HCT116 (cell line): ENCODE results near the gene RHCE. TPM values are rescaled to one million over a fixed set of nuclear protein-coding genes. Genes with fewer than 3 reads are reported as not detected.

Experiments
- ATAC-seq: fragments of 200-7000 bp; cut with Tn5 transposase; 2 replicates; pipeline ENCODE4 v1.9.1; 2020; ENCODE audit warnings: mild to moderate bottlenecking, moderate library complexity
- BruUV-seq: library from RNA; stranded (reverse); fragments of 400-500 nt; replicated peaks from 2 replicates; lab custom pipeline; 2021; lab: Mats Ljungman, UMichigan
- CTCF ChIA-PET: fragments of 300-600 bp; sonication (Branson Sonifier 250); formaldehyde crosslinking; loops from one replicate; lab custom pipeline; 2021; ENCODE audit warnings: antibody characterized with exemption; lab: Charles Lee
- POLR2A ChIA-PET: fragments of 300-600, 350-600 bp; sonication (Branson Sonifier 250); formaldehyde crosslinking; loops from one replicate; lab custom pipeline; 2021; ENCODE audit warnings: antibody characterized with exemption; lab: Charles Lee
- RAD21 ChIA-PET, 2 experiments: fragments of 300-600 bp; sonication (Branson Sonifier 250); formaldehyde crosslinking; loops; one replicate each; lab custom pipeline; 2023; ENCODE audit warnings: low total read pairs in 2 of 2; ENCODE audit not compliant: uncharacterized antibody in 2 of 2, unreplicated experiment in 2 of 2, low non-redundant PET in 1 of 2; lab: Charles Lee
- DNase-seq: peaks from one replicate; pipeline ENCODE4 v3.0.0-alpha.2; 2010; ENCODE audit warnings: low read depth, low spot score
- H2AFZ ChIP-seq: fragments of 200-600 bp; shearing (Covaris generic), sonication (generic); 2 replicates; pipeline ENCODE4 v1.6.1; 2017; ENCODE audit warnings: low read depth, mixed run types, mixed read lengths, antibody characterized with exemption, low read length; ENCODE audit not compliant: poor library complexity, severe bottlenecking
- H3K27ac ChIP-seq: 2 replicates; pipeline ENCODE4 v1.5.1; 2012; ENCODE audit warnings: low read depth, low read length
- H3K27me3 ChIP-seq: fragments of 200-600 bp; sonication (generic); 2 replicates; pipeline ENCODE4 v1.6.1; 2016; ENCODE audit warnings: mixed run types, low read length, mixed read lengths; ENCODE audit not compliant: insufficient read depth
- H3K36me3 ChIP-seq, 2 experiments: fragments of 200-500 bp in 1 of 2; fragments of 200-600 bp in 1 of 2; sonication (Bioruptor generic) in 1 of 2; sonication (generic) in 1 of 2; 2 replicates each; pipeline versions ENCODE4 v1.5.1 to v1.6.1; 2014 to 2016; ENCODE audit warnings: low read length in 2 of 2, inconsistent platforms in 1 of 2, mixed read lengths in 1 of 2, mixed run types in 1 of 2; ENCODE audit not compliant: insufficient read depth in 2 of 2, control insufficient read depth in 1 of 2
- H3K4me1 ChIP-seq, 2 experiments: fragments of 200-600 bp in 1 of 2; sonication (generic) in 1 of 2; 2 replicates each; pipeline versions ENCODE4 v1.5.1 to v1.6.1; 2012 to 2017; ENCODE audit warnings: low read length in 2 of 2, inconsistent platforms in 1 of 2, mild to moderate bottlenecking in 1 of 2, mixed read lengths in 1 of 2, mixed run types in 1 of 2, moderate library complexity in 1 of 2; ENCODE audit not compliant: insufficient read depth in 2 of 2, control insufficient read depth in 1 of 2
- H3K4me2 ChIP-seq: fragments of 200-600 bp; sonication (generic); 2 replicates; pipeline ENCODE4 v1.6.1; 2017; ENCODE audit warnings: mixed run types, low read length, mixed read lengths
- H3K4me3 ChIP-seq, 2 experiments: fragments of 200-600 bp in 1 of 2; sonication (generic) in 1 of 2; replicated peaks in 1 of 2; 2 replicates each; pipeline ENCODE4 v1.5.1; 2011 to 2016; ENCODE audit warnings: low read length in 2 of 2, control low read depth in 1 of 2, low read depth in 1 of 2, mild to moderate bottlenecking in 1 of 2, mixed read lengths in 1 of 2, mixed run types in 1 of 2
- H3K79me2 ChIP-seq: fragments of 200-600 bp; sonication (generic); 2 replicates; pipeline ENCODE4 v1.6.1; 2017; ENCODE audit warnings: mild to moderate bottlenecking, mixed run types, low read length, moderate library complexity, mixed read lengths; ENCODE audit not compliant: insufficient read depth
- H3K9ac ChIP-seq: fragments of 200-600 bp; sonication (generic); 2 replicates; pipeline ENCODE4 v1.6.1; 2016; ENCODE audit warnings: low read length, mixed read lengths
- H3K9me2 ChIP-seq: fragments of 200-600 bp; sonication (generic), shearing (Covaris generic); 2 replicates; pipeline ENCODE4 v1.6.1; 2017; ENCODE audit warnings: mixed run types, mild to moderate bottlenecking, moderate library complexity; ENCODE audit not compliant: insufficient read depth
- H3K9me3 ChIP-seq, 2 experiments: fragments of 200-500 bp in 1 of 2; fragments of 200-600 bp in 1 of 2; sonication (Bioruptor generic) in 1 of 2; sonication (generic) in 1 of 2; 2 replicates each; pipeline ENCODE4 v1.6.1; 2014 to 2017; ENCODE audit warnings: low read length in 2 of 2, mixed read lengths in 2 of 2, inconsistent platforms in 1 of 2, low read depth in 1 of 2, mild to moderate bottlenecking in 1 of 2, mixed run types in 1 of 2, moderate library complexity in 1 of 2; ENCODE audit not compliant: control insufficient read depth in 1 of 2, insufficient read depth in 1 of 2
- H4K20me1 ChIP-seq: fragments of 200-600 bp; sonication (generic), shearing (Covaris generic); 2 replicates; pipeline ENCODE4 v1.6.1; 2017; ENCODE audit warnings: mixed run types, mild to moderate bottlenecking, moderate library complexity; ENCODE audit not compliant: insufficient read depth
- ATF3 ChIP-seq: IDR thresholded peaks from 2 replicates; pipeline ENCODE4 v1.6.1; 2012
- CBX3 ChIP-seq: IDR thresholded peaks from 2 replicates; pipeline ENCODE4 v1.6.1; 2012; ENCODE audit warnings: low read depth
- CTCF ChIP-seq, 3 experiments: fragments of 200-600 bp in 1 of 3; sonication (generic) in 1 of 3; IDR thresholded peaks in 2 of 3; conservative IDR thresholded peaks in 1 of 3; 2 replicates each; pipeline ENCODE4 v1.5.1; 2012 to 2017; ENCODE audit warnings: low read depth in 2 of 3, low read length in 2 of 3, antibody characterized with exemption in 1 of 3, borderline replicate concordance in 1 of 3, control low read depth in 1 of 3, mild to moderate bottlenecking in 1 of 3, mixed read lengths in 1 of 3, mixed run types in 1 of 3, moderate library complexity in 1 of 3; ENCODE audit not compliant: insufficient read depth in 1 of 3
- EGR1 ChIP-seq: IDR thresholded peaks from 2 replicates; pipeline ENCODE4 v1.6.1; 2012; ENCODE audit warnings: low read depth
- EZH2 ChIP-seq: fragments of 200-600 bp; sonication (generic); IDR thresholded peaks from 2 replicates; pipeline ENCODE4 v1.6.1; 2017; ENCODE audit warnings: antibody characterized with exemption, mixed run types
- EZH2phosphoT487 ChIP-seq: fragments of 200-600 bp; IDR thresholded peaks from 2 replicates; pipeline ENCODE4 v1.6.1; 2018; ENCODE audit warnings: antibody characterized with exemption, borderline replicate concordance
- JUND ChIP-seq: IDR thresholded peaks from 2 replicates; pipeline ENCODE4 v1.6.1; 2012
- POLR2AphosphoS5 ChIP-seq: IDR thresholded peaks from 2 replicates; pipeline ENCODE4 v1.6.1; 2011; ENCODE audit warnings: mild to moderate bottlenecking, low read depth, low read length, moderate library complexity
- RAD21 ChIP-seq: IDR thresholded peaks from 2 replicates; pipeline ENCODE4 v1.6.1; 2012; ENCODE audit warnings: low read depth, mild to moderate bottlenecking
- REST ChIP-seq: IDR thresholded peaks from 2 replicates; pipeline ENCODE4 v1.6.1; 2012; ENCODE audit warnings: low read depth
- SIN3A ChIP-seq: IDR thresholded peaks from 2 replicates; pipeline ENCODE4 v1.6.1; 2012; ENCODE audit warnings: low read depth
- SP1 ChIP-seq: IDR thresholded peaks from 2 replicates; pipeline ENCODE4 v1.6.1; 2012; ENCODE audit warnings: low read depth
- SRF ChIP-seq: IDR thresholded peaks from 2 replicates; pipeline ENCODE4 v1.6.1; 2012; ENCODE audit warnings: low read depth
- TCF7L2 ChIP-seq: IDR thresholded peaks from 2 replicates; pipeline ENCODE4 v1.7.0; 2011; ENCODE audit warnings: borderline replicate concordance, inconsistent platforms; ENCODE audit not compliant: insufficient read depth, insufficient read length; ENCODE audit errors: extremely low read depth
- YY1 ChIP-seq: IDR thresholded peaks from 2 replicates; pipeline ENCODE4 v1.6.1; 2011; ENCODE audit warnings: low read length, low read depth, moderate library complexity, mild to moderate bottlenecking; ENCODE audit not compliant: insufficient replicate concordance; ENCODE audit errors: extremely low read depth
- ZBTB33 ChIP-seq: IDR thresholded peaks from 2 replicates; pipeline ENCODE4 v1.6.1; 2011; ENCODE audit warnings: mild to moderate bottlenecking, low read length, moderate library complexity; ENCODE audit not compliant: insufficient replicate concordance; ENCODE audit errors: extremely low read depth
- ZNF274 ChIP-seq: fragments of 200-500 bp; sonication (Bioruptor generic); IDR thresholded peaks from 2 replicates; pipeline ENCODE4 v1.6.1; 2014; ENCODE audit warnings: mild to moderate bottlenecking, low read depth, low read length, inconsistent platforms
- intact Hi-C: fragments of 100-400 bp; cut with micrococcal nuclease; formaldehyde crosslinking; loops from 2 replicates; pipeline ENCODE4 v1.10.0; 2022
- total RNA-seq: library from RNA; stranded (reverse); gene quantifications from one replicate; pipeline ENCODE4 v1.2.1, GENCODE V29; 2021; ENCODE audit not compliant: unreplicated experiment

RHCE gene
- total RNA-seq, 1 experiment from 2014 or later: 0.64 TPM

GRCh38 chr1:25425098-25426085, 4.8 kb upstream of the RHCE start:
- H3K4me1 ChIP-seq: peaks cover 3 to 13% of the 10 kb centered on the region in 2 experiments; a peak in 3 of 4 replicates
- no peak overlapping the region for H3K9ac ChIP-seq
- no peak overlapping the region for H2AFZ ChIP-seq
- ATAC-seq: no peak
- H3K36me3 ChIP-seq: no peaks in the 10 kb centered on the region
- H4K20me1 ChIP-seq: no peaks in the 10 kb centered on the region
- POLR2A ChIA-PET: no interaction called here
- intact Hi-C loops: no loop called here
- no peaks in the 10 kb centered on the region for H3K9me2 ChIP-seq
- H3K4me3 ChIP-seq: no peak overlapping the region
- no peak overlapping the region for H3K27ac ChIP-seq
- CTCF ChIA-PET: interaction anchor here (0.6 kb wide), 1 partner anchor 524 kb away, joined by 3 read pairs; no protein-coding TSS in a partner anchor
- no peaks in the 10 kb centered on the region for H3K9me3 ChIP-seq
- no peak for DNase-seq
- H3K27me3 ChIP-seq: no peaks in the 10 kb centered on the region
- no TSS peak for BruUV-seq
- no peaks in the 10 kb centered on the region for H3K79me2 ChIP-seq
- RAD21 ChIA-PET: no interaction called here
- no peak overlapping the region for H3K4me2 ChIP-seq
- TF ChIP-seq EZH2phosphoT487 (no peak), SIN3A (no peak), YY1 (no peak), CTCF (IDR thresholded peaks at IDR 0.05 in 2 of 3, conservative IDR thresholded peaks at IDR 0.05 in 1 of 3; ENCODE audit: borderline replicate concordance in 1 of 3, insufficient read depth in 1 of 3, low read depth in 2 of 3, low read length in 2 of 3) (no peak), ZNF274 (no peak), JUND (no peak), ATF3 (no peak), CBX3 (no peak), SP1 (no peak), EZH2 (no peak), TCF7L2 (no peak), REST (no peak), RAD21 (no peak), EGR1 (no peak), SRF (no peak), ZBTB33 (no peak), POLR2AphosphoS5 (no peak)
